Hematopoietic multipotent progenitor cell (in vitro differentiated cells): ENCODE data around the gene NAV2. TPM values are rescaled to one million over a fixed set of nuclear protein-coding genes. Genes with fewer than 3 reads are reported as not detected.

Experiments
- DNase-seq, 3 donors: peaks; one replicate each; pipeline ENCODE4 v3.0.0-alpha.2; 2011 to 2015; ENCODE audit warnings: low read depth in 2 of 3, low spot score in 2 of 3
- total RNA-seq: library from RNA; depleted of rRNA; stranded (reverse); fragments of >200 nt; gene quantifications from one replicate; pipeline ENCODE4 v1.2.3, GENCODE V29; 2012

The NAV2 gene
- total RNA-seq, 1 donor, result 0.27 TPM

GRCh38 chr11:19772480-19772879 lies 59.8 kb downstream of the NAV2 start:
- DNase-seq, result no peak

- no peak for DNase-seq
These were observed 61.7 kb downstream of the NAV2 start for GRCh38 chr11:19774329-19774728.

- no peak for DNase-seq
These were observed 62.4 kb downstream of the NAV2 start for GRCh38 chr11:19774817-19775580.

GRCh38 chr11:19775622-19776021 lies 63.0 kb downstream of the NAV2 start:
- DNase-seq, result no peak

GRCh38 chr11:19777039-19777376 lies 64.4 kb downstream of the NAV2 start:
- peak in 1 of 3 donors; percentile 2 for DNase-seq

- DNase-seq, result peak in 2 of 3 donors; percentile 39 to 55
These were observed 64.9 kb downstream of the NAV2 start for GRCh38 chr11:19777377-19778102.

- no peak for DNase-seq
These were observed 67.1 kb downstream of the NAV2 start for GRCh38 chr11:19779740-19780139.

- no peak for DNase-seq
These were observed 68.7 kb downstream of the NAV2 start for GRCh38 chr11:19781351-19781750.

GRCh38 chr11:19785265-19785664 lies 72.6 kb downstream of the NAV2 start:
- DNase-seq, result no peak

- no peak for DNase-seq
These were observed 74.0 kb downstream of the NAV2 start for GRCh38 chr11:19786644-19787043.

GRCh38 chr11:19788435-19788834 lies 75.8 kb downstream of the NAV2 start:
- DNase-seq, result no peak

GRCh38 chr11:19789245-19789644 lies 76.6 kb downstream of the NAV2 start:
- DNase-seq, result no peak

- DNase-seq, result no peak
These were observed 77.4 kb downstream of the NAV2 start for GRCh38 chr11:19789835-19790710.

GRCh38 chr11:19790831-19791552 lies 78.4 kb downstream of the NAV2 start:
- DNase-seq, result no peak

GRCh38 chr11:19792510-19792909 lies 79.9 kb downstream of the NAV2 start:
- DNase-seq, result no peak

GRCh38 chr11:19793326-19793725 lies 80.7 kb downstream of the NAV2 start:
- DNase-seq, result no peak

- no peak for DNase-seq
These were observed 81.5 kb downstream of the NAV2 start for GRCh38 chr11:19794161-19794560.

- no peak for DNase-seq
These were observed 82.4 kb downstream of the NAV2 start for GRCh38 chr11:19795082-19795481.

- DNase-seq, result no peak
These were observed 87.5 kb downstream of the NAV2 start for GRCh38 chr11:19800162-19800561.

GRCh38 chr11:19800714-19801519 lies 88.3 kb downstream of the NAV2 start:
- DNase-seq, result no peak
